ENCODE measurements around the gene MEOX1.

The MEOX1 gene

GRCh38 chr17:43679401-43679800 lies 17.7 kb upstream of the MEOX1 start:
- no peak for DNase-seq

GRCh38 chr17:43676471-43676870 lies 14.7 kb upstream of the MEOX1 start:
- DNase-seq = no peak

GRCh38 chr17:43674394-43674793 lies 12.7 kb upstream of the MEOX1 start:
- no peak for DNase-seq

GRCh38 chr17:43673516-43674323 lies 12.0 kb upstream of the MEOX1 start:
- peak; percentile 63 for DNase-seq

GRCh38 chr17:43671755-43672519 lies 10.2 kb upstream of the MEOX1 start:
- no peak for DNase-seq

- DNase-seq = no peak
Measured at GRCh38 chr17:43671031-43671692, 9.4 kb upstream of the MEOX1 start.

- no peak for DNase-seq
Measured at GRCh38 chr17:43670645-43671030, 8.9 kb upstream of the MEOX1 start.

GRCh38 chr17:43669971-43670644 lies 8.4 kb upstream of the MEOX1 start:
- no peak for DNase-seq

GRCh38 chr17:43667947-43668348 lies 6.2 kb upstream of the MEOX1 start:
- no peak for DNase-seq

- DNase-seq = no peak
Measured at GRCh38 chr17:43667506-43667905, 5.8 kb upstream of the MEOX1 start.

- no peak for DNase-seq
Measured at GRCh38 chr17:43665937-43666236, 4.2 kb upstream of the MEOX1 start.

- DNase-seq = no peak
Measured at GRCh38 chr17:43665084-43665936, 3.6 kb upstream of the MEOX1 start.

- DNase-seq = no peak
Measured at GRCh38 chr17:43664096-43664495, 2.4 kb upstream of the MEOX1 start.

- DNase-seq = no peak
Measured at GRCh38 chr17:43663383-43663782, 1.7 kb upstream of the MEOX1 start.

- DNase-seq = no peak
Measured at GRCh38 chr17:43662413-43663141, 855 bp upstream of the MEOX1 start.

GRCh38 chr17:43660816-43661493 lies 767 bp downstream of the MEOX1 start:
- DNase-seq = no peak

GRCh38 chr17:43659823-43660617 lies 1.7 kb downstream of the MEOX1 start:
- no peak for DNase-seq

GRCh38 chr17:43658900-43659299 lies 2.8 kb downstream of the MEOX1 start:
- no peak for DNase-seq

GRCh38 chr17:43655693-43656255 lies 5.9 kb downstream of the MEOX1 start:
- no peak for DNase-seq

GRCh38 chr17:43652124-43652480 lies 9.6 kb downstream of the MEOX1 start:
- DNase-seq = no peak
